ENCODE data around the gene SLC49A3. TPM values are rescaled to one million over a fixed set of nuclear protein-coding genes. Genes with fewer than 3 reads are reported as not detected.
"Not testable (repeated sequence)": the region's sequence is repeated elsewhere in the genome, so short reads cannot be mapped to it uniquely, and the experiment has no call there.

Gene SLC49A3
- total and polyA plus RNA-seq, 9 donors = 0.43 to 5.2 (median 2.1) TPM

- intact Hi-C loops (cut with DNase I) = no loop called here
- 79 to 84% (median 79%) methylated on average over 22 of the region's 22 CpGs for WGBS, 3 donors
- H3K27ac ChIP-seq = no peak overlapping the region
- DNase-seq = no peak
- no peaks in the 10 kb centered on the region for H3K36me3 ChIP-seq
- H3K9me3 ChIP-seq = no peaks in the 10 kb centered on the region
- no peaks in the 10 kb centered on the region for H3K27me3 ChIP-seq
- no peaks in the 10 kb centered on the region for H3K4me1 ChIP-seq (ENCODE audit: insufficient read depth)
- no peak for TF ChIP-seq EP300 (IDR thresholded peaks at IDR 0.05)
- TF ChIP-seq CTCF (IDR thresholded peaks at IDR 0.05) = no peak
- no peak for TF ChIP-seq POLR2A (IDR thresholded peaks at IDR 0.05)
- H3K4me3 ChIP-seq = no peak overlapping the region
Observed at GRCh38 chr4:635851-636627, 52.9 kb downstream of the SLC49A3 start.

- H3K4me3 ChIP-seq; H3K36me3 ChIP-seq; H3K27me3 ChIP-seq; H3K27ac ChIP-seq; H3K4me1 ChIP-seq (ENCODE audit: insufficient read depth); H3K9me3 ChIP-seq; DNase-seq; intact Hi-C loops (cut with DNase I): not testable (repeated sequence)
- 91 to 94% (median 92%) methylated on average over 36 to 46 of the region's 46 CpGs for WGBS, 3 donors
Observed at GRCh38 chr4:635066-635835, 53.7 kb downstream of the SLC49A3 start.

GRCh38 chr4:634599-634985 lies 54.4 kb downstream of the SLC49A3 start:
- intact Hi-C loops (cut with DNase I) = no loop called here
- TF ChIP-seq POLR2A (IDR thresholded peaks at IDR 0.05) (no peak), CTCF (IDR thresholded peaks at IDR 0.05) (no peak), EP300 (IDR thresholded peaks at IDR 0.05) (no peak)
- Histone ChIP-seq H3K9me3 (no peaks in the 10 kb centered on the region), H3K27me3 (no peaks in the 10 kb centered on the region), H3K27ac (no peak overlapping the region), H3K36me3 (no peaks in the 10 kb centered on the region), H3K4me3 (no peak overlapping the region), H3K4me1 (ENCODE audit: insufficient read depth) (no peaks in the 10 kb centered on the region)
- DNase-seq = no peak
- WGBS, 3 donors = 79 to 80% (median 80%) methylated on average over 23 of the region's 23 CpGs

- Histone ChIP-seq H3K4me1 (ENCODE audit: insufficient read depth) (no peaks in the 10 kb centered on the region), H3K27me3 (no peaks in the 10 kb centered on the region)
- no peak for DNase-seq
Observed at GRCh38 chr4:633976-634598, 54.9 kb downstream of the SLC49A3 start.

More at GRCh38 chr4:633976-634598, 54.9 kb downstream of the SLC49A3 start:
- no peaks in the 10 kb centered on the region for H3K36me3 ChIP-seq
- WGBS, 3 donors = 61 to 66% (median 62%) methylated on average over 15 of the region's 15 CpGs
- no peaks in the 10 kb centered on the region for H3K9me3 ChIP-seq
- H3K27ac ChIP-seq = no peak overlapping the region
- intact Hi-C loops (cut with DNase I) = no loop called here
- TF ChIP-seq CTCF (IDR thresholded peaks at IDR 0.05) (no peak), EP300 (IDR thresholded peaks at IDR 0.05) (no peak), POLR2A (IDR thresholded peaks at IDR 0.05) (no peak)
- H3K4me3 ChIP-seq = no peak overlapping the region
